HG03095 (cell line): ENCODE measurements around the gene TRHDE.
"Not testable (repeated sequence)": the region's sequence is repeated elsewhere in the genome, so short reads cannot be mapped to it uniquely, and the experiment has no call there.

Experiments used
- ATAC-seq: cut with Tn5 transposase; IDR thresholded peaks from one replicate; pipeline ENCODE4 v1.9.1; 2021; ENCODE audit warnings: moderate library complexity; ENCODE audit not compliant: unreplicated experiment

TRHDE gene

GRCh38 chr12:72712025-72712424, 439.9 kb downstream of the TRHDE start:
- ATAC-seq, result not testable (repeated sequence)

- ATAC-seq, result no peak
Measured at GRCh38 chr12:72716221-72716620, 444.1 kb downstream of the TRHDE start.

- ATAC-seq, result no peak
Measured at GRCh38 chr12:72717036-72717435, 444.9 kb downstream of the TRHDE start.
